ENCODE data around the gene SLC25A42. TPM values are rescaled to one million over a fixed set of nuclear protein-coding genes. Genes with fewer than 3 reads are reported as not detected.

Gene SLC25A42
- total and polyA plus RNA-seq, 2 of the 13 experiments (the other 11 are each of a cell fraction or from before 2014, with no cell fraction given) = 12.8 to 18.3 TPM

GRCh38 chr19:19096641-19097627 is 33.1 kb downstream of the SLC25A42 start:
- BruUV-seq (replicated peaks) = TSS peak; percentile 78
- Histone ChIP-seq H3K9ac (ENCODE audit: insufficient read depth, low read depth, low read length) (peak overlapping the region; percentile 61), H3K79me2 (ENCODE audit: insufficient read depth, low read length) (no peaks in the 10 kb centered on the region), H4K20me1 (ENCODE audit: insufficient read depth, low read length) (no peaks in the 10 kb centered on the region), H3K4me1 (ENCODE audit: insufficient read depth, low read length) (peaks cover 85% of the 10 kb centered on the region), H3K4me3 (replicated peaks in 1 of 3; ENCODE audit: insufficient read depth in 1 of 3, low read depth in 2 of 3, low read length in 3 of 3) (0 out of 6 replicates have a peak overlapping the region, but pooled peaks of 1 of the 3 experiments have one; percentile 12), H3K27ac (ENCODE audit: extremely low read length, insufficient read depth, low read length) (peak overlapping the region; percentile 99), H3K27me3 (ENCODE audit: control insufficient read depth in 1 of 2, insufficient read depth in 2 of 2, low read length in 2 of 2) (no peaks in the 10 kb centered on the region), H3K9me3 (ENCODE audit: low read length) (no peaks in the 10 kb centered on the region), H3K4me2 (ENCODE audit: low read depth, low read length) (peak overlapping the region; percentile 34), H3K36me3 (replicated peaks in 1 of 2; ENCODE audit: control insufficient read depth in 1 of 2, insufficient read depth in 2 of 2, low read length in 2 of 2) (no peaks in the 10 kb centered on the region), H2AFZ (ENCODE audit: low read length) (no peak overlapping the region)
- POLR2A ChIA-PET = interaction anchor here (1.1 to 1.7 kb wide), 4 partner anchors 9 to 34 kb away, joined by 3 to 9 read pairs (median 6); partner anchors contain the start of gene SLC25A42
- in situ Hi-C loops (cut with HindIII; ENCODE audit: extremely low pct_ligation_motif_present, low pct_unique_long_range_greater_than_20kb) = no loop called here
- CTCF ChIA-PET (ENCODE audit: low intra/inter-chr PET ratio, low total read pairs) = no interaction called here
- peak; percentile 99 for FAIRE-seq
- peak; percentile 93 for DNase-seq (ENCODE audit: low spot score)
- intact Hi-C loops (cut with micrococcal nuclease; ENCODE audit: unreplicated experiment) = loop anchor here (1.0 to 5.0 kb wide), 2 partner anchors 34 to 40 kb away; partner anchors contain the start of genes SLC25A42 and TMEM161A
- 39% methylated on average over 11 of the region's 24 CpGs for WGBS (ENCODE audit: low lambda C conversion rate)
- peak; percentile 63 for ATAC-seq
- peak; percentile 83; the same call in 1 of the 2 replicates for TF ChIP-seq ZNF609 (CRISPR knock-in tag; IDR thresholded peaks at IDR 0.05; ENCODE audit: borderline replicate concordance)
- TF ChIP-seq BRF2 (CRISPR knock-in tag; IDR thresholded peaks at IDR 0.05) = peak; percentile 54; the same call in 1 of the 2 replicates
- TF ChIP-seq SCMH1 (CRISPR knock-in tag; IDR thresholded peaks at IDR 0.05; ENCODE audit: borderline replicate concordance) = no peak
- no peak for TF ChIP-seq ERF (CRISPR knock-in tag; IDR thresholded peaks at IDR 0.05)
- TF ChIP-seq RERE (CRISPR knock-in tag; IDR thresholded peaks at IDR 0.05; ENCODE audit: low read depth) = peak; percentile 60; the same call in 1 of the 2 replicates
- peak; percentile 51 for TF ChIP-seq MXD4 (CRISPR knock-in tag; IDR thresholded peaks at IDR 0.05)
- TF ChIP-seq ZNF562 (CRISPR knock-in tag; IDR thresholded peaks at IDR 0.05; ENCODE audit: borderline replicate concordance) = no peak

All from HepG2 (cell line).